GDM1 (cell line): Measurements from ENCODE around the gene HDAC8.
"Not testable (repeated sequence)": the region's sequence is repeated elsewhere in the genome, so short reads cannot be mapped to it uniquely, and the experiment has no call there.

Source experiments
- DNase-seq: peaks from one replicate; lab custom pipeline; 2025; lab: John Stamatoyannopoulos, UW

The HDAC8 gene

GRCh38 chrX:72572248-72573157, at the start of gene HDAC8:
HDAC8 (minus strand) TSS chrX:72572843; CDS start chrX:72572761, 82 bp downstream.
- DNase-seq: peak; percentile 61

DNA sequence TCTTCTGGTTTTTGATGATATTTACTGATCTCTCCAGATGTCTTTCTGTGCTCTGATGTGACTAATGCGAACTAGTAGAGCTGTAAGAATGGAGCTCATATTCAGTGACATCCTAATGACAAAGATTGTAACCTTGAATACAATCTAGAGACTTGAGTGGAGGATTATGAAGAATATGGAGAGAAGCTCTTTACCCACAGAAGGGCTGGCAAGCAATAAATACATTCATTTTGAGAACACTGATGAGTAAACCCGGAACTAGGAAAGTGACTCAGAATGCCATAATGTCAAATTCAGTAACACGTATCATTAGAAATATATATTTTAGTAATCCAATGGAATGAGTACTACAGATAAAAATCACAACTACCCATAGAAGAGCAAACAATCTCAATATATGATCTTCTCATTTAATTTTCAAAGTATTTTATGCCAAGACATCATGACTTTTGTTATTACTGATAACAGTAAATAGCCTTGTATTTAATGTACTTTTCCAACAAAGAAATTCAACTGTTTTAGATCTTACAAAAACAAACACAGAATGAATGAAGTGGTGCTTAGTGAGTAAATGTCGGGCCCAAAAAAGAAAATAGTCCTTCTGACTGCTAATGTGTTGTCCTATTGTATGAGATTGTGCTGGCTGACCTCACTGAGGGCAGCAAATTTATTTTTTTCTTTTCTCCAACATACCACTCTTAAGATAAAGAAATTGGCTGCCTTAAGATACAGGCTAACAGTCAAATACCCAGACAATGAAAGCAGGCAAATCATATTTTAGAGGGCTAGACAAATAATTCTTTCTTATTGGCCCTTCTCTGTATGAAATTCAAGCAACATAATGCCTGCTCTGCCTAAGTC, 49.2 kb upstream of the HDAC8 start:
- no peak for DNase-seq

GRCh38 chrX:72621163-72621562, 48.5 kb upstream of the HDAC8 start:
- DNase-seq: no peak

GRCh38 chrX:72620550-72621145, 48.0 kb upstream of the HDAC8 start:
- DNase-seq: no peak

DNA sequence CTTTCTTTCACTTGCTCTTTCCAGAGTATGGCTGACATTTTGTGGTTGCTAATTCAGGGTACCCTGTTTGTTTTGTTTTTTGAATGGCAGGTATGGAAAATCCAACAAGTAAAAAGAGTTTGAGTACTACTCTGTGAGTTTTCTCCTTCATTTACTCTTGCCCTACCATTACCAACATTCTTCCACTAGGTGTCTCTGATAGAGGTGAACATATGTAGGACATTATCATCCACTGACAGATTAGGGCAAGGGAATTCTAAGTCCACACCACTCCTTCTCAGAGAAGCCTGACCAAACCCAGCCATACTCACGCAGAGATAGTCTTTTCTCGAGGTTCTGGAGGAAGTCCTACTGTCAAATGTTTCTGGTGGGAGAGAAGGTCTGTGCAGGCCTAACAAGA, 36.7 kb upstream of the HDAC8 start:
- no peak for DNase-seq

- no peak for DNase-seq
These were observed 32.1 kb upstream of the HDAC8 start for GRCh38 chrX:72604705-72605104.

GRCh38 chrX:72604112-72604511, 31.5 kb upstream of the HDAC8 start:
- DNase-seq: no peak

- not testable (repeated sequence) for DNase-seq
These were observed 18.4 kb upstream of the HDAC8 start for GRCh38 chrX:72591038-72591437.

- DNase-seq: no peak
These were observed 11.5 kb upstream of the HDAC8 start for GRCh38 chrX:72584163-72584562.

DNA sequence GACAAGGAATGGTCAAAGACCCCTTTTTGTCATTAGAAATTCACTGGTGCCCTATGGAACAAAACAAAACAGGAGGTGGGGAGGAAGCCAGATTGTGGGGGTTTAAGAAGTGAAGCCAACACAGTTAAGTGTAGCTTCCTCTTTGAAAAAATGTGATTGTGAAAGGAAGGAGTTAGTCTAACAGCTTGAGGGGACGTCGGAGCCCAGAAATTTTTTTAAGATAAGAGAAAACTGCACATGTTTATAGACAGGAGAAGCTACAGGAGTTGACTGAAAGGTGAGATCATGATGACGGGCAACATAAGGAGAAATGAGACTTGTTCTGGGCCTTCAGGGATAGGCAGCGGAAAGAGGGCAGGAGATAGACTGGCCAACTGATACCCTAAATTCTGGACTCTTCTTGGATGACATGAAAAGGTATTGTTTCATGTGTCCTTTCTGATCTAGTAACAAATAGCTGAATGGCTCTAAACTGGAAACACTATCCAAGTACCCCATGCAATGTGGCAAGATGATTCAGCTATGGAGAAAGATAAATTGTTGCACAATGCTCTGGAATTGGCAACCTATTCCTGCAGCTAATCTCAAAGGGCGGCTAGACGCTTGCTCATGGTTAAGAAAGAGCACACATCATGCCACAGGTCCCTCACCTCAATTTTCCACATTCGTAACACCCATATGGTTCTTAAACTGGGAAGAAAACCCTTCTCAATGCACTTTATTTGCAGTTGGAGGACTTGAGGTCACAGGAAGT, 3.7 kb upstream of the HDAC8 start:
- no peak for DNase-seq

DNA sequence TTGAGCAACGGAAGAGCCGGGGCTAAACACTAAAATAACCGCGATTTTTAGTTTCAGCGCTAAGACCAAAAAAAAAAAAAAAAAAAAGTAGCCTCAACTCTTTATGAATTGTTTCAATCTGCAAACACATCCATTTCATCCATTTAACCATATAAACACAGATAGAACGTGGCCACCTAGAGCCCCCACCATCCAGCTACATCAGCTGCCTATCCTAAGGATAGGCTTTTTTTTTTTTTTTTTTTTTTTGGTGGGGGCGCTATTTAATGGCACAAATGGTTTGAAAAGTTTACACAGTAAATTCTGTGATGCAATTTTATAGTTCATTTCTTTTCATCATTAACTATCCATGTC, 492 bp upstream of the HDAC8 start:
- DNase-seq: no peak

DNA sequence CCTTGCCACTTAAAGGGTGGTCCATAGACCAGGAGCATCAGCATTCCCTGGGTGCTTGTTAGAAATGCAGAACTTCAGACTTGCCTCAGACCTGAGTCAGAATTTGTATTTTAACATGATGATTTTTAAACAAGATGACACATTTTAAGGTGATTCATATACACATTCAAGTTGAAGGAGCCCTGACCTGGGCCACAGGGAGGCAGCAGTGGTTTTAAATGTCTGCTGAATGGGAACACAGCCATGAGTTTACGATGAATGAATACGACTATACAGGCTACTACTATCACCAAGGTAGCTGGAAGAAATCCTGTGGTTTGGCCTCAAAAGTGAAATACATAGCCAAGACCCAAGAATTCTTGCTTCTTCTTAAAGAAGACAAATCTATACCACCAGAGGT, 2.9 kb downstream of the HDAC8 start:
- no peak for DNase-seq

- no peak for DNase-seq
These were observed 4.1 kb downstream of the HDAC8 start for GRCh38 chrX:72568406-72569092.

GRCh38 chrX:72566448-72566847, 6.2 kb downstream of the HDAC8 start:
- DNase-seq: no peak

- not testable (repeated sequence) for DNase-seq
These were observed 13.0 kb downstream of the HDAC8 start for GRCh38 chrX:72559655-72560054.

DNA sequence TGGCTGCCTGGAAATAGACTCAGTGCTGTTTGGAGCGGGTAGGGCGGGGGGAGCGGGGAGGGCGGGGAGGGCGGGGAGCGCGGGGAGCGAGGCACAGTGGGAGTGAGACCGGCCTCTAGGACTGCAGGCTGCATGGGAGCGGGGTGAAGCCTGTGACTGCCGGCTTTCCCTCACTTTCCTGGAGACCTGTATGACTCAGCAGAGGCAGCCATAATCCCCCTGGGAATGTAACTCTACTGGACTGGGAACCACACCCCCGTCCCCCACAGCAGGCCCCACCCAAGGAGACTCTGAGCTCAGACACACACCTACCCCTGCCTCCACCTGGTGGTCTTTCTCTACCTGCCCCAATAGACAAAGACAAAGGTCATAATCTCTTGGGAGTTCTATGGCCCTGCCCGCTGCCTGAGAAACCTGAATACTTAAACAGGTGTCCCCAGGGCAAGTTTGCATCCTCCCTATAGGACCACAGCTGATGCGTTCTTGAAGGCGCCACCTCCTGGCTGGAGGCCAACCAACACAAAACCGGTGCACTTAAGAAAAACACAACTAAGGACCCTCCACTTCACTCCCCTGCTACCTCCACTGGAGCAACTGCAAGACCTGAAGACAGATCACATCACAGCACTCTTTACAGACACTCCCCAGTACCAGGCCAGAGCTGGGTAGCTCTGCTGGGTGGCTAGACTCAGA, 18.0 kb downstream of the HDAC8 start:
- DNase-seq: no peak

DNA sequence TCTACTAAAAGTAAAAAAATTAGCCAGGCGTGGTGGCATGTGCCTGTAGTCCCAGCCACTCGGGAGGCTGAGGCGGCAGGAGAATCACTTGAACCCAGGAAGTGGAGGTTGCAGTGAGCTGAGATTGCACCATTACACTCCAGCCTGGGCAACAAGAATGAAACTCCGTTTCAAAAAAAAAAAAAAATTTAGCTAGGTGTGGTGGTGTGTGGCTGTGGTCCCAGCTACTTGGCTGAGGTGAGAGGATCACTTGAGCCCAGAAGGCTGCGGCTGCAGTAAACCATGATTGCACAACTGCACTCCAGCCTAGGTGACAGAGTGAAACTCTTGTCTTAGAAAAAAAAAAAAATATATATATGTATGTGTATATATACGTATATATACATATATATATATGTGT, 20.2 kb downstream of the HDAC8 start:
- DNase-seq: not testable (repeated sequence)

GRCh38 chrX:72545990-72546389, 26.7 kb downstream of the HDAC8 start:
- no peak for DNase-seq

DNA sequence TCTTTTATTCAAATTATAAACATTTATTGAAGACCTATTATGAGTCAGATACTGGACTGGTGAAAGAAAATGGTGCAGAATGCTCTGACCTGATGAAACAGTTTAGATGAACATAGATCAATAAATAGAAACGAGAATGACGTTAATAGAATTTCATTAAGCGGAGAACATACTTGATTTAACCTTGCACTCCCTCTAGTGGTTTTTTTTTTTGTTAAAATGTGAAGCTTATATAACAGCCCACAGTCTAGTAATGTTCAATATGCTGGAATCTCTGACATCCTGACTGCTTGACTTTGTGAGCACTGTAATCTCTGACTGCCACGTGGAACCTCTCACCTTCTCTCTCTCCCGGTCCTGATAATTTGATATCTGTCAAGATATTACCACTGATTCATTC, 32.3 kb downstream of the HDAC8 start:
- no peak for DNase-seq

DNA sequence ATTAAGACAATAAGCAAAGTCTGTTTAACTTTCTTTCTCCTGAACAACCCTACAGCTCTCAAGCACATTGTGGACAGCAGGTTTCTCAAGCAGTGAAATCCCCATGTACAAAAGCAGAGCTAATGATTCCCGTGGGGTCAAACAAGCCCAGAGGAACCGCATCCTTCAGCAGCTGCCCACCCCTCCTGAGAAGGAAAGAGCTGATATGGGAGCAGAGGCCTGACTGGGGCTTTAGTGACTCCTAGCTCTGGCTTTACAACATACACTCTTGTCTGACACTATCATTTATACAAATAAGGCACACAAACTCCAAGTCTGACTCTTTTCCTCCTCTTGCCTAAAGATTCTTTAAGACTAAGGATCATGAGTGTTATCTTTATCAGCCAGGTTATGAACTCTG, 32.8 kb downstream of the HDAC8 start:
- no peak for DNase-seq

GRCh38 chrX:72536542-72536941, 36.1 kb downstream of the HDAC8 start:
- no peak for DNase-seq
